ENCODE data around the gene NINJ2.

- TF ChIP-seq CTCF (conservative IDR thresholded peaks at IDR 0.05) (no peak), ZFX (IDR thresholded peaks at IDR 0.05) (no peak)
Observed at GRCh38 chr12:527241-527640, 136.0 kb downstream of the NINJ2 start.
